HEK293 (cell line): ENCODE results near the gene C19orf38.

Experiments
- PATZ1 ChIP-seq: fragments of 450-650 bp; formaldehyde crosslinking; IDR thresholded peaks from 2 replicates; pipeline ENCODE4 v1.5.1; 2016; ENCODE audit warnings: missing biosample characterization, missing genetic modification characterization
- ZEB2 ChIP-seq: fragments of 450-650 bp; formaldehyde crosslinking; IDR thresholded peaks from 2 replicates; pipeline ENCODE4 v1.5.1; 2016; ENCODE audit warnings: missing biosample characterization, missing genetic modification characterization
- ZNF777 ChIP-seq: fragments of 450-650 bp; formaldehyde crosslinking; IDR thresholded peaks from 2 replicates; pipeline ENCODE4 v1.5.1; 2017; ENCODE audit warnings: missing biosample characterization, missing genetic modification characterization, borderline replicate concordance
- ZSCAN30 ChIP-seq: fragments of 450-650 bp; IDR thresholded peaks from 2 replicates; pipeline ENCODE4 v1.5.1; 2018; ENCODE audit warnings: missing biosample characterization, mild to moderate bottlenecking, missing genetic modification characterization, moderate library complexity

DNA sequence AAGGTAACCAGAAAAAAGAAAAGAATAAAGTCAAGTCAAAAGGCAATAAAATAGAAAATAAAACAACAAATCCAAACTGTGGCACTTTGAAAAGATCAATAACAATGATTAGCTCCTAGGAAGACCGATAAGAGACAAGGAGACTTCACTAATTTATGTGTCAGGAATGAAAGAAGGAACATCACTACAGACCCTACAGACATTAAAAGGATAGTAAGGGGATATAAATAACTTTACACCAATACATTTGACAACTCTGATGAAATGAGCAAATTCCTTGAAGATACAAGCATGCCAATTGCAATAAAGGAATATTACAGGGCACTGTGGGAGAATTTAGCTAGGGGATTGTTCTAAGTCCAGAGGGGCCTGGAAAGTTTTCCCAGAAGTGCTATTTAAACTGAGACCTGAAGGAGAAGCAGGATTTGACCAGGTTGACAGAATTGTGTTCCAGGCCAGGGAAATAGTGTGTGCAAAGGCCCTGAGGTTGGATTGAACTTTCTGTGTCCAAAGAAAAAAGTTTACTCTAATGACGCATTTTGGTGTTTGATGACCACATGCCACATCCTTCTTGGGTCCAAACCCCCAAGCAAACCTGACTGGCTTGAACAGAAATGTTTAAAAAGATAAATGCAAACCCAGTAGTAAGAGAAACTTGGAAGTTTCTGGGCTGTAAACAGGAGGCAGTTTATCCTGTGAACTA lies 1.6 kb upstream of the C19orf38 start:
- TF ChIP-seq ZSCAN30 (tag by site-specific recombination) = no peak
- no peak for TF ChIP-seq PATZ1
- TF ChIP-seq ZNF777 (tag by site-specific recombination) = no peak
- TF ChIP-seq ZEB2 = no peak
